Measurements from ENCODE around the gene GGA3.
A peak's percentile ranks its signal among the peaks of the same experiment; 100 is the strongest.
"Not testable (repeated sequence)": the region's sequence is repeated elsewhere in the genome, so short reads cannot be mapped to it uniquely, and the experiment has no call there.

The GGA3 gene

DNA sequence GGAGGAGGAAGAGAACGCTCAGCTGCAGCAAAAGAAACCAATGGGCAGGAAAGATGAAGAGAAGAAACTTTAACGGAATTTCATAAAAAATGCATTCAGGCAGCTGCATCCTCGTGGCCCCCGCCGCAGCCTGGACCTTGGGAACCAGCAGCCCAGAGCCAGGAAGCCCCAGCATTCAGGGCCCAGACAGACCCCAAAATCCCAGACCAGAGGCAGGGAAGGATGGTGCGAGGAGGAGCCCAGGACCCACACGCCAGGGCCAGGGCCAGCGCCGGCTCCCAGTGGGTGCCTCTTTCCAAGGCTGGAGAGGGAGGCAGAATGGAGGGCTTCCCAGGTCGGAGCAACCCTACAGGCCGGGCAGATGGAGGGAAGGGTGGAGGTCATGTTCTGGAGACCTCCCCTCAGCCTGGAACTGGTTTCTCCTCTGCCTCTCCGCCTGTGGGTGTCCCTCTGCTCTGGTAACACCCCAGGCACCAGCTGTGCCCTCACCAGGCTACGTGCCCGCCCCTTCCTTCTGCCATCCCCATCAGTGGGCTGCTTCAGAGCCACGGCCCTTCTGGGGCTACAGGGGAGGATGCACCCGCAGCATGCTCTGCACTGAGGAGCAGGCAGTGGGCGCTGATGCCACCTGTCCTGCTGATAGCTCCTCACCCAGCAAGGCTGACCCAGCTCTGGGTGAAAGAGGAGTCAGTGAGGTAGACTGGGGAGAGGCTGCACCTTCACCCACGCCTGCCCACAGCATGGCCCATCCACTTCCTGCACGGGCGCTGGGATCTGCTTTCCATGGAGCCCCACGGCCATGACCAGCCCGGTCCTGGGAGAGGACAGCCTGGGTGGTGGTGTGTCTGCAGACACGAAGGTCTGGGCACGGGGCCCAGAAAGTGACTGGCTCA, 10.8 kb upstream of the GGA3 start:
- no peak for DNase-seq

DNA sequence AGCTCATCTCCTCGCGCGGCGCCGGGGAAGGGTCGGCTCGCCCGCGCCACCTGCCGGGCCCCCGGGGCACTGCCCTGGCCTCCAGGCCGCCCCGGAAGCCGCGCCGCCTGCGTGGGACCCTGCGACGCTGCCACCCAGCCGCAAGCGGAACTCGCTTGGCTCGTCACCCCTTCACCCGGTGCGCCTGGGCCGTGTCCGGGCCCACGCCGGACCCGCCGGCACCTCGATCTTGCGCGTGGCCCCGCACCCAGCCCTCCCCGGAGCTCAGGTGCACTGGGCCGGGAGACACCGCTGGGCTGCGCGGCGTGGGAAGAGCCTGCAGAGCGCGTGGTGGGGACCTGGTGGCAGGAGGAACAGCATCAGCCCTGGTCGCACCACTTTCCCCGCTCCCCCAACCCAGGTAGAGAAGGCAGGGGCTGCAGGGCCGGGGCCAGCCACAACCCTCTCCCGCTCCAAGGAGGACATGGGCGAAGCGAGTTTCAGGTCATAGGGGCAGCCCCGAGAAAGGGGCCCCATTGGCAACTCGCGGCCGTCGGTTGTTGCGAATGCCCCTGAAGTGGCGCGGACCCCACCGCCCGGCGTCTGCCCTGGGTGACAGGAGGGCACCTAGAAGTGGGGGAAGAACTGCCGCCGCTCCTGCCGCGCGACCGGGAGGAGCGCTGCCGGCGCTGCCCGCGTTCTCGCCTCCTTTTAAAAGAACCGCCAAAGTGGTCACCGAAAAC, 10.0 kb upstream of the GGA3 start:
- DNase-seq = no peak

DNA sequence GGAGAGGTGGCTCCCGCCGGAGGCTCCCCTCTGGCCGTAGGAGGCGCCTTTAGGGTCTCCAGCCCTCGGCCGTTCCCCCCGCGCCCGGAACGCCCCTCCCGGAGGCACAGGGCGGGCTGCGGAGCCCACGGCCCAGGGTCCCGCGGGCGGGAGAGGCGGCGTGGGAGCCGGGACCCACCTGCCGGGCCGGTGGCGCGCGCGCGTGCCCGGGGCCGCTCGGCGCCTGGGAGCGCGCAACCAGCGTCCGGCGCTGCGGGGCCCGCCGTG, 9.5 kb upstream of the GGA3 start, which contains the start of gene MIF4GD:
MIF4GD (minus strand) TSS at position 266 of the 267 bp plus-strand sequence. CDS start 1,036 bp downstream, outside the sequence.
- DNase-seq = no peak

DNA sequence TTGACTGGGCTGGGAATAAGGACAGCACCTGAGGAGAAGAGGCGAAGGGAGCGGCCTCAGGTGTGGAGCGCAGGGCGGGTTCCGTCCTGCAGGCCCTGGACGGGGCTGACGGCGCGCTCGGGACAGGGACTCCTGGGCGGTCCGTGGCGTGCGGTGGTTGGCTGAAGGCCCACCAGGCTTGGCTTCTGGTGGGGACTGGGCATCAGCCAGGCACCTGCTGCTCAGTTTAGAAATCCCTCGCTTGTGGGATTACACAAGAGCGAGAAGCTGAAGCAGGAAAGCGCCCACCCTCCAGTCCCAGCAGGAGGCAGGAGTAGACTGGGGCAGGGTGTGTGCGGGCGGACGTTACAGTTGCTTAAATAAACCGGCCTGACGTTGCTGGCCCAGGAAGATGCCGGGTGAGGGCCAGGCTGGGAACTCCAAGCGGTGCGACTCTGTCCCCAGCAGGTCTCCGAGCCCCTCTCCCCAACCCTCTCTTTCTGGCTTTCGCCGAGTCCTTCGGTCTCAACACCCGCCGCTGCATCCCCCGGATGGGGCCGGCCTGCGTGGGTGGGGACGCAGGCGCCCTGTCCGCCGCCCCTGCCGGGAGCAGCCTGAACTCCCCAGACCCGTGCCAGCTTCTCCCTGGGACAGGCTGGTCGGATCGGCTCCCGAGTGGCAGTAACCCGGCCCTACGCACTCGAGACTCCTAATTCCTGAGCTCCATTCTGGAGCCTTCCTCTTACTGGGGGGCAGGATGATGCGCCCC, 9.0 kb upstream of the GGA3 start:
- DNase-seq = no peak

DNA sequence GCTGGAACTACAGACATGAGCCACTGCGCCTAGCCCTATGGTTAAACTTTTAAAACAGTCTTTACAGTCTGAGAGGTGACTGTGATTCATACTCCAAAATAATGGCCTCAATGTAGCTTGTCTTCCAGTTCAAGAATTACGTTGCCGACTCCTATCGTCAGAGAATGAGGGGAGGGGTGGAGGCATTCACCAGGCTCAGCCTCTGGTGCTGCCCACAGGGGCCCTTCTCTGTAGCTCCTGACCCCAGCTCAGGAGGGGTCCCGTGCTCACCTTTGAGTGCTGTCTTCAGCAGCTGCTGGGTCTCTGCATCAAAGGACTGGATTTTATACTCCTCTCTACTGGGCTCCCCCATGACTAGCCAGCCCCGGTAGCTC, 8.4 kb upstream of the GGA3 start:
- no peak for DNase-seq

DNA sequence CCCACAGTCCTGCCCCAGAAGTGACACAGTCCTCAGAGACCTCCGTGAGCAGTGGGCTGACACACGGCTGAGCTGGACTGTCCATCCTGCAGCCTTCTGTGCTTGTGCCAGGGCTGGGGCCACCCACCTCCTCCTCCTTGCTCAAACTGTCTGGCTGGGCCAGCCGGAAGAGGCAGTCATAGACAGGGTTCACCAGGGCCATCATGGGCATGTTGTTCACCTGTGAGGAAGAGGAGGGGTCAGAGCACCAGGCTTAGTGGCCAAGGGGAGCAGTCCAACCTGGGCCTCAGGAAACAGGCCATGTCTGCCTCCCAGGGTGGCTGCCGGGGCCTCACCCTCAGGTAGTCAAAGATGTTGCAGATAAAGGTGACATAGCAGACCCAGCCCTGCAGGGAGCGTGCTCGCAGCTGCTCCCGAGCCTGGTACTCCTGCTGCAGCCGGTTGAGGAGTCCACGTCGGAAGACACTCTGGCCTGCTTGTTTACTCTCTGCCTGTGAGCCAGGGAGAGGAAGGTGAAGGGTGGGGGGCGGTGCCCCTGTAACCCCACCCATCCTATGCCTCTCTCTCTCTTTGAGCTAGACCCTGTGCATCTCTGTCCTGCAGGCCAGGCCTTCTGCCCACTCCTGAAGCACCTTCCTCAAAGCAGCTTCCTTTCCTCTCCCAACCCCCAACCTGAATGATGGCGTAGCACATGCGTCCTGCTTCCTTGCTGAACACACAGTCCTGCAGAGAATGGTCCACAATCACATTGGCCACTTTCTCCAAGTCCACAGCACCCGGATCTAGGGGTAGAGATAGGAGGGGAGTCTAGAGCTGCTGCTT, 6.2 kb upstream of the GGA3 start:
- DNase-seq = peak; percentile 32

DNA sequence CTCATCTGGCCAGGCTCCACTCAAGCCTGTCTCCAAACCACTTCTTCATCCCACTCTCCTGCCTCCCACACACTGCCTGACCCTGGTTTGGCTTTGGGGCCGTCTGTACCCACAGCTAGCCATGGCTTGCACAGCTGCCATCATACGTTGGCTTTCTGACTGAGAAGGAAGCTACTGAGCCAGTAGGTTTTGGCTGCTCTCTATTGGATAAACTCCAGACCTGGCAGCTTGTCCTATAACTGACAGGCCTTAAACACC, 5.7 kb upstream of the GGA3 start:
- no peak for DNase-seq

DNA sequence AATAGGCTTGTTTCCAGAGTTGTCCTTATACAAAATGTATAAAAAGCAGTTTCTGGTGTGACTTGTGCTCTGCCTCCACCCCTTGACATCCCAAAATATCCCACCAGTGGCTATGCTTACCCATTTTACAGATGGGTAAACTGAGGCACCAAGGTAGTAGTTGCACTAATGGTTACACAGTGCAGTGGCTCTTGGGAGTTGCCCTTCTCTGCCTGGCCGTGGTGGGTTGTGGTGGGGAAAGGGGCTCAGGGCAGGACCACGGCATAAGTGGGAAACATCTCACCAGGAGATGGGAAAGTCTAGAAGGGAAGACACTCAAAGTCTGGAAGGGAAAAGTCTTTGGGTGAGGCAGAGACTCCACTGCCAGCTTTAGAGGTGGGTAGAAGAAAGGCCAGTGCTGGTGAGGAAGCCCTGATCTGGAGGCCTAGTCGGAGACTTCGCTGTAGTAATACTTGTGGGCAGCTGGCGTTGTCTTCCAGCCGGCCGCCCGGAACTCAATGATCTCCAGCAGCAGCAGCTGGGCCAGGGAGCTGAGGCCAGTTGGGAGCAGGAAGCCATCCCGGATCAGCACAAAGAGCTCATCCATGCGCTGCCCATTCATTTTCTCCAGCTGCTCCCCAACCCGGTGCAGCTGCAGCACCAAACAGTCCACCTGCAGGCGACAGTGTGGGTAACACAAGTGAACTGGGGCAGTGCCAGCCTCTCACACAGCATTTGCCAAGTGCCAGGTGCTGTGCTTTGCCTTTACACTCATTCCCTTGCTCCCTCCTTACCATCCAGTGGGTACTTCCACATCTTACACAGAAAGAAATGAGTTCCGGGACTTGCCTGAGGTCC, 5.1 kb upstream of the GGA3 start:
- no peak for DNase-seq

DNA sequence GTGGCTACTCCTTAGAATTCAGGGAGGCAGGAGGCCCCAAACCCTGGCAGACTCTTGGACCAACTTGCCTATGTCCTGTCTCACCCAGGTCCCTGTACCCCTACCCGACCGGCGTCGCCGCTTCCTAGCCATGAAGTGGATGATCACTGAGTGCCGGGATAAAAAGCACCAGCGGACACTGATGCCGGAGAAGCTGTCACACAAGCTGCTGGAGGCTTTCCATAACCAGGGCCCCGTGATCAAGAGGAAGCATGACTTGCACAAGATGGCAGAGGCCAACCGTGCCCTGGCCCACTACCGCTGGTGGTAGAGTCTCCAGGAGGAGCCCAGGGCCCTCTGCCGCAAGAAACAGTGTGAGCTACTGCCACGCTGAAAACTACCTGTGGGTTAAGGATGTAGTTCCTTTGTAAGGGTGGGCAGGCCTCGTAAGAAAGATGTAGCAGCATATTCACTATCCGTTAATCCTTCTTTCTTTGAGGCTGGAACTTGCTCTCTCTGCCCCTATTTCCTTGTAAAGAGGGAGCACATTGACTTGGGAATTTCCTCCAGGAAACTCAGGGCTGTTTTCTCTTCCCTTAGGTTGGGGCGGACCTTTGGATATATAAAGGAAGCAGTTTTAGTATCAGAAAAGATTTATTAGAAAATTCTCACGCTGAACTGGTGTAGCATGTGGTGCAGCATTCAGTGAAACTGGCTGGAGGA, 4.4 kb upstream of the GGA3 start:
- no peak for DNase-seq

DNA sequence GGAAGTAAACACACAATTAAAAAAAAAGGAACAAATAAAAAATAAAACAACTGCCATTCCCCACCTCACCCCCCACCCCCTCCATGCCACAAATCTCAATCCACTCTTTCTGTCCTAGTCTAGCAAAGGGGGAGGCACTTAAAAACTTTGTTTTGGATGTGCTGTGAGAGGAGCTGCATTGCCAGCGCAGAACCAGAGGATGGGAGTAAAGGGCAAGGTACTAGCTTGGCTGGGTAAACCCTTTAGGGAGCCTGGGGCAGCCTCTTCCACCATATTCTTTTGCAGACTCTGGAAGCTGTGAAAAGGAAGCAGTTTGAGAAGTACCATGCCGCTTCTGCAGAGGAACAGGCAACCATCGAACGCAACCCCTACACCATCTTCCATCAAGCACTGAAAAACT, 1.6 kb upstream of the GGA3 start:
- no peak for DNase-seq

DNA sequence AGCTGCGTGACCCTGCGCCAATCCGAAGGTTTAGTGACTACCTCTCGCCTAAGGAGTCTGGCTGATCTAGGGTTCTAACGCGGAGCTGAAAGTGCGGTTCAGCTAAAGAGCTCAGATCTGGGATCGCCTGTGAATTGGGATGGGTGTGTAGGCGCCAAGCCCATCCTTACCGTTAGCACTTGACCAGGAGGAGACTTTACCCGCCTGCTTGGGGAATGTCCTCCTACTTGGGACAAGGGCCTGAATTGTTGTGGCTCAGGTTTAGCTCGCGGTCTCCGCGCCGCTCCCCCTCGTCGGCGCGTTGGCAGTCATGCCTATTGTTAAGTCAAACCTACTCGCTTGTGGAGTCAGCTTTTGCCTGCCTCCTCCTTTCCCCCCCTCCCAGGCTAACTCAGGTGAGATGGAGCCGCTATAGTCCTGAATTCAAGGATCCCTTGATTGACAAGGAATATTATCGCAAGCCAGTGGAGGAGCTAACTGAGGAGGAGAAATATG, 753 bp upstream of the GGA3 start:
- DNase-seq = no peak

DNA sequence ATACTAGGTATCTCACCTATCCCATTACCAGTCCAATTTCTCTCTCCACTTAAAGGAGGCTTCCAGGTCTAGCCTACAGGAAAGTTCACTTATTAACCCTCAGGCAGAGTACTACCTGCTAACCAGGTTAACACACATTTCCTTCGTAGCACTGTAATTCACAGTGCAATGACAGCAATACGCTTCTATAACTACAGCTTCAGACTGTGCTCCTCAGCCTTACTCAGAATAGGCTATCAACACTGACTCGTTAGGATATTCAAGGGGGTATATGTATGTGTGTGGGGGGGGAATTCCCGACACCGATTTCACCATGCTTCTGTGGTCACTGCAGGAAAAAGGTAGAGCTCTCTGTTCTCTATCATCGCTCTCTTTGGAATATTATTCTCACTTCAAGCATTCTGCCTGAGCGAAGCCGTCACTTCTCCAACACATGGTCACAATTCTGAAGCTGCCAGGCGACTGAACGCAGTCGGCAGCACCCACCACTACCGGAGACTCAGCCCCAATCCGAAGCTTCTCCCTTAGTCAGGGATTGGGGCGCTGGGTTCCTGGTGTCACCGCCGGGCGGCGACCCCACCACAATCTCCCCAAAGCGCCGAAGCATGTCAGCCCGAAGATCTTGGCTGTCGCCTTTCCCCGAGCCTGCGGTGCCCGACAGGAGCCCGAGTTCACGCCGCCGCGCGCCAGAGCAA, 618 bp downstream of the GGA3 start:
- no peak for DNase-seq

DNA sequence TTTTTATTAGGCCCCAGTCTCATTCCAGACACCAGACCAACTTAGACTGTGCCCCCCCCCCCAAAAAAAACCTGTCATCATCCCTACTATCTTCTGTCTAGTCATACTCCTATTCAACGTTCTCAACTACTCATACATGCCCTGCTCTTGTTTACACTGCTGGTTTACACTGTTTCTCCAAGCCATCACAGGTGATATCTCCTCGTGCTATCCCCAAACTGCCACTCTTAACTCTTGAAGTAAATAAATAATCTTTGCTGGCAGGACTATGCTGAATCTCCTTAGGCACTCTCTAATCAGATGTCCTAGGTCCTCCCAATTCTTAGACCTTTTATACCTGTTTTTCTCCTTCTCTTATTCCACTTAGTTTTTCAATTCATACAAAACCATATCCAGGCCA, 4.2 kb downstream of the GGA3 start:
- DNase-seq = not testable (repeated sequence)

DNA sequence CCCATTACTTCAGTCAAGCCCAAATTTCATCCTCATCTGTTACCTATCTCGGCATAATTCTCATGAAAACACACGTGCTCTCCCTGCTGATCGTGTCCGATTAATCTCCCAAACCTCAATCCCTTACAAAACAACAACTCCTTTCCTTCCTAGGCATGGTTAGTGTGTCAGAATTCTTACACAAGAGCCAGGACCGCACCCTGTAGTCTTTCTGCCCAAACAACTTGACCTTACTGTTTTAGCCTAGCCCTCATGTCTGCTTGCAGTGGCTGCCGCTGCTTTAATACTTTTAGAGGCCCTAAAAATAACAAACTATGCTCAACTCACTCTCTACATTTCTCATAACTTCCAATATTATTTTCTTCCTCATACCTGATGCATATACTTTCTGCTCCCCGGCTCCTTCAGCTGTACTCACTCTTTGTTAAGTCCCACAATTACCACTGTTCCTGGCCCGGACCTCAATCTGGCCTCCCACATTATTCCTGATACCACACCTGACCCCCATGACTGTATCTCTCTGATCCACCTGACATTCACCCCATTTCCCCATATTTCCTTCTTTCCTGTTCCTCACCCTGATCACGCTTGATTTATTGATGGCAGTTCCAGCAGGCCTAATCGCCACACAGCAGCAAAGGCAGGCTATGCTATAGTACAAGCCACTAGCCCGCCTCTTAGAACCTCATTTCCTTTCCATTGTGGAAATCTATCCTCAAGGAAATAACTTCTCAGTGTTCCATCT, 5.3 kb downstream of the GGA3 start:
- not testable (repeated sequence) for DNase-seq

DNA sequence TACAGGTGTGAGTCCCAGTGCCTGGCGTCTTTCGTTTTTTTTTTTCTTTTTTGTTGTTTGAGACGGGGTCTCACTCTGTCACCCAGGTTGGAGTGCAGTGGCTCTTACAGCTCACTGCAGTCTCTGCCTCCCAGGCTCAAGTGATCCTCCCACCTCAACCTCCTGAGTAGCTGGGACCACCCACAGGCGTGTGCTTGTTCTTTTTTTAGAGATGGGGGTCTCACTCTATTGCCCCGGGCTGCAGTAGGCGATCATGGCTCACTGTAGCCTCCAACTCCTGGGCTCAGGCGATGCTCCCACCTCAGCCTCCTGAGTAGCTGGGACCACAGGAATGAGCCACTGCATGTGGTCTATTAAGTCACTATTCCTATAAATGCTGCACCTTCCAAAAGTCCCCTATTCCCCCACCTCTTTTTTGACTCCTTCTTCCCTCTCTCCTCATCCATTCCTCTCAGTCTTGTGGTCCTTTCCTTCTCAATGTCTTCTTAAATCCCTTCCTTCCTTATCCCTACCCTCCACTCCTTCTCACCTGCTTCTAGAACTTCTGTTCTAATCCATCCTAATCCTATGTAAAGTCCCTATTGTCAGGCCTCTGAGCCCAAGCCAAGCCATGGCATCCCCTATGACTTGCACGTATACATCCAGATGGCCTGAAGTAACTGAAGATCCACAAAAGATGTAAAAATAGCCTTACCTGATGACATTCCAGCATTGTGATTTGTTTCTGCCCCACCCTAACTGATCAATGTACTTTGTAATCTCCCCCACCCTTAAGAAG, 9.2 kb downstream of the GGA3 start:
- DNase-seq = no peak

DNA sequence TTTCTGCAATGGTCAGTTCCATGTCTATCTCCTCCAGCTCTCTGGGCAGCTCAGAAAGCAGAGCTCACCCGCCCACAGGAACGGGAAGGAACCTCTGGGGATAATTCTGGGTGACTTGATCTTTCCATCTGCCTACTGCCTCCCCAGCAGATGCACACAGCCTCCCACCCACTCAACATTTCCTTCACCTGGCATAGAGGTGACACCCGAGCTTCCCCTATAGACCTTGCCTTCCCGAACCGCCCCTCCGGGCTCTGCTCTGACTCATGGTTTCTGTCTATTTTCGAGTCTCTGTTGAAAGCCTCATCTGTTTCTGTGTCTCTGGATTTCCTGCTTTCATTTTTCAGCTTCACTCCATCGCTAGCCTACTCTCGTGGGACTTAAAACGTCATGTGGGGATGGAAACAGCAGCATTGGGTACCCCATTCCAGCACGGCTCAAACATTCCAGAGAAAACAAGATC, 11.4 kb downstream of the GGA3 start:
- no peak for DNase-seq

DNA sequence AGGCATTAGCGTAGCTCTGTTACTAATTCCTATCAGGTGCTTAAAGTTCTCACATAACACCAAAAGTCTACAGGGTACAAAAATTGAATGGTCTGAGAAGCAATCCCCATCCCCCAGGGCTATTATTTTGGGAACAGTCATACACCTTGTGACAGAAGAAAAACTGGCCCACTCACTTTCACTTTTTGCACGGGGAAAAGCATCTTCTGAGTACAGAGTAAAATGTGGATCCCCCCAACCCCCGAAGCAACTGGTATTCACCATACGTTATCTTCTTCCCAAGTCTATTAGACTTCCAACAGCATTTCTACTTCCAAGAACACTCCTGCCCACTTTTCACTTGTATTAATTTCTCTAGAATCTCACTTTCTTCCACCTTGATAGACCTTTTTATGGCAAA, 11.8 kb downstream of the GGA3 start:
- DNase-seq = no peak

DNA sequence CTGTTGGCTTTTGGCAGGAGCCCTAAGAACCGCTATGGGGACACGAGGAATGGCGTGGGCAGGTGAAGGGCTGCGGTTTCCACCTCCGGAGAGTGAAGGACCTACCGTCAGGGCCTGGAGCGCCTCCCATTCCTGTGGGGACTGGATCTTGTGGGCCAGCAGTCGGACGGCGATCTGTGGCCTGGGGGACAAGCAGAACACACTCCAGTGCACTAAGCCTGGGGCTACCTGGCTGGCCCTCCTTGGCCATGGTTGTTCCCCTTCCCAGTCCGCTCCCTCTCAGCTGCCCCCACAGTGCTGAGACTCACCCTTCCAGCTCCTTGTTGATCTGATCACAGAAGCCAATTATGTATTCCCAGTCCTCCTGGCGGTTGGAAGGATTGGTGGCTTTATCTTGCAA, 15.0 kb downstream of the GGA3 start:
- DNase-seq = no peak

DNA sequence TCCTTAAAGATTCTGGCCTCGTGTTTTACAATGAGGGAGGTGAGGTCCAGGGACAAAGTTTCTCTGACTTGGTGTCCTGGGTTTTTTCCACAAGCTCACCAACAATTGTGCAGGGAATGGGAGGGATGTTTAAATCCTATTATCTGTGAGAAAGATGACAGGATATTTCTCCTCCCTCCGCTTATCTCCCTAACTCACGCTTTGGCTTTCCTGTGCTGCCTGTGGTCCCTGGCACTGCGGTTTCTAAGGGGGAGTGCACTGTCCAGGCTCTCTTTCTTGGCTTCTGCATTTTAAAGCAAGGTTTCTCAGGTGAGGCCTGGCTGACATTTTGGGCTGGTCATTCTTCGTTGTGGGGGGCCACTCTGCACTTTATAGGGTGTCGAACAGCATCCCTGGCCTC, 16.4 kb downstream of the GGA3 start:
- DNase-seq = no peak

All from NCI-H2029 treated with DMSO at 0.1 percent for 48 hours (cell line).